IMR-90 (cell line): Measurements from ENCODE around the gene COA6. TPM values are rescaled to one million over a fixed set of nuclear protein-coding genes. Genes with fewer than 3 reads are reported as not detected.

Experiments
- ATAC-seq: fragments of 200-7000 bp; cut with Tn5 transposase; 2 replicates; pipeline ENCODE4 v1.9.1; 2020; ENCODE audit warnings: low read depth, mild to moderate bottlenecking, moderate library complexity
- BruUV-seq: library from RNA; stranded (reverse); fragments of 400-500 nt; replicated peaks from 2 replicates; lab custom pipeline; 2021; lab: Mats Ljungman, UMichigan
- CTCF ChIA-PET: fragments of 300-600 bp; formaldehyde crosslinking; extraction: SDS; loops from one replicate; lab custom pipeline; 2021; ENCODE audit warnings: antibody characterized with exemption; lab: Yijun Ruan, JAX
- POLR2A ChIA-PET: fragments of 300-600 bp; sonication (Branson Sonifier 250); formaldehyde crosslinking; loops from one replicate; lab custom pipeline; 2022; ENCODE audit warnings: antibody characterized with exemption; ENCODE audit not compliant: unreplicated experiment; lab: Charles Lee
- DNase-seq: peaks from one replicate; pipeline ENCODE4 v3.0.0; 2013
- H2AFZ ChIP-seq: replicated peaks from 2 replicates; pipeline ENCODE3; 2013; ENCODE audit warnings: low read length, mild to moderate bottlenecking; ENCODE audit not compliant: poor library complexity
- H2AK5ac ChIP-seq: 2 replicates; pipeline ENCODE4 v1.6.1; 2013; ENCODE audit warnings: low read depth, low read length, inconsistent platforms
- H2AK9ac ChIP-seq: replicated peaks from 2 replicates; pipeline ENCODE3; 2013; ENCODE audit warnings: mild to moderate bottlenecking, low read depth, low read length, moderate library complexity; ENCODE audit not compliant: poor library complexity
- H2BK120ac ChIP-seq: 2 replicates; pipeline ENCODE4 v1.6.1; 2013; ENCODE audit warnings: low read depth, low read length, inconsistent platforms
- H2BK15ac ChIP-seq: 3 replicates; pipeline ENCODE4 v1.6.1; 2013; ENCODE audit warnings: low read depth, low read length, inconsistent platforms
- H2BK20ac ChIP-seq: 2 replicates; pipeline ENCODE4 v1.6.1; 2013; ENCODE audit warnings: low read depth, mild to moderate bottlenecking, inconsistent platforms, low read length, moderate library complexity
- H2BK5ac ChIP-seq: 2 replicates; pipeline ENCODE4 v1.6.1; 2013; ENCODE audit warnings: mild to moderate bottlenecking, low read depth, low read length, inconsistent platforms; ENCODE audit not compliant: poor library complexity, severe bottlenecking
- H3K14ac ChIP-seq: replicated peaks from 2 replicates; pipeline ENCODE4 v1.6.1; 2013; ENCODE audit warnings: low read depth, low read length, inconsistent platforms
- H3K18ac ChIP-seq: 2 replicates; pipeline ENCODE4 v1.6.1; 2013; ENCODE audit warnings: low read depth, low read length, control low read depth
- H3K23ac ChIP-seq: 2 replicates; pipeline ENCODE4 v1.6.1; 2013; ENCODE audit warnings: low read depth, low read length, inconsistent platforms
- H3K27ac ChIP-seq: 2 replicates; pipeline ENCODE4 v1.5.1; 2013; ENCODE audit warnings: mild to moderate bottlenecking, control low read depth, low read length; ENCODE audit not compliant: insufficient read depth
- H3K27me3 ChIP-seq: 2 replicates; pipeline ENCODE4 v1.6.1; 2013; ENCODE audit warnings: low read length; ENCODE audit not compliant: control insufficient read depth, insufficient read depth
- H3K36me3 ChIP-seq: 2 replicates; pipeline ENCODE4 v1.6.1; 2013; ENCODE audit warnings: low read length, mixed read lengths; ENCODE audit not compliant: control insufficient read depth, insufficient read depth
- H3K4ac ChIP-seq: 2 replicates; pipeline ENCODE4 v1.6.1; 2013; ENCODE audit warnings: low read depth, low read length, inconsistent platforms
- H3K4me1 ChIP-seq: 2 replicates; pipeline ENCODE4 v1.6.1; 2013; ENCODE audit warnings: low read length, mixed read lengths; ENCODE audit not compliant: control insufficient read depth, insufficient read depth
- H3K4me2 ChIP-seq: 2 replicates; pipeline ENCODE4 v1.6.1; 2013; ENCODE audit warnings: low read depth, mild to moderate bottlenecking, control low read depth, low read length, moderate library complexity
- H3K4me3 ChIP-seq: 2 replicates; pipeline ENCODE4 v1.5.1; 2013; ENCODE audit warnings: low read depth, mild to moderate bottlenecking, control low read depth, low read length, moderate library complexity; ENCODE audit not compliant: insufficient read depth
- H3K56ac ChIP-seq: 2 replicates; pipeline ENCODE4 v1.6.1; 2013; ENCODE audit warnings: low read length, inconsistent platforms; ENCODE audit not compliant: insufficient read depth; ENCODE audit errors: extremely low read depth
- H3K79me1 ChIP-seq, 2 experiments: 2 replicates each; pipeline ENCODE4 v1.6.1; 2013; ENCODE audit warnings: low read length in 2 of 2, inconsistent platforms in 1 of 2, low read depth in 1 of 2
- H3K9ac ChIP-seq: 2 replicates; pipeline ENCODE4 v1.6.1; 2013; ENCODE audit warnings: low read depth, low read length, control low read depth
- H3K9me1 ChIP-seq: 2 replicates; pipeline ENCODE4 v1.6.1; 2013; ENCODE audit warnings: low read length, inconsistent platforms; ENCODE audit not compliant: insufficient read depth
- H3K9me3 ChIP-seq: 2 replicates; pipeline ENCODE4 v1.6.1; 2013; ENCODE audit warnings: low read length; ENCODE audit not compliant: control insufficient read depth, insufficient read depth
- H4K20me1 ChIP-seq: 2 replicates; pipeline ENCODE4 v1.6.1; 2013; ENCODE audit warnings: low read length, inconsistent platforms; ENCODE audit not compliant: insufficient read depth
- H4K5ac ChIP-seq: 2 replicates; pipeline ENCODE4 v1.6.1; 2013; ENCODE audit warnings: mild to moderate bottlenecking, low read depth, low read length, control low read depth
- H4K8ac ChIP-seq, 2 experiments: 2 replicates each; pipeline ENCODE4 v1.6.1; 2013; ENCODE audit warnings: low read depth in 2 of 2, low read length in 2 of 2, control low read depth in 1 of 2, inconsistent platforms in 1 of 2
- H4K91ac ChIP-seq: 2 replicates; pipeline ENCODE4 v1.6.1; 2013; ENCODE audit warnings: low read depth, low read length, inconsistent platforms; ENCODE audit not compliant: insufficient read depth
- BHLHE40 ChIP-seq: fragments of 150-350 bp; IDR thresholded peaks from 2 replicates; pipeline ENCODE4 v1.6.1; 2016; ENCODE audit warnings: mild to moderate bottlenecking, low read depth, low read length
- FOS ChIP-seq: fragments of 150-350 bp; IDR thresholded peaks from 2 replicates; pipeline ENCODE4 v1.6.1; 2016; ENCODE audit warnings: low read depth, low read length
- MAFK ChIP-seq: IDR thresholded peaks from 2 replicates; pipeline ENCODE4 v1.6.1; 2012; ENCODE audit warnings: low read depth, low read length, improper control_type of control experiment
- MAZ ChIP-seq: IDR thresholded peaks from 2 replicates; pipeline ENCODE4 v1.6.1; 2012; ENCODE audit warnings: low read depth, mild to moderate bottlenecking, low read length, improper control_type of control experiment, moderate library complexity, borderline replicate concordance
- MXI1 ChIP-seq: IDR thresholded peaks from 2 replicates; pipeline ENCODE4 v1.6.1; 2012; ENCODE audit warnings: low read depth, mild to moderate bottlenecking, low read length, moderate library complexity, borderline replicate concordance
- RAD21 ChIP-seq: IDR thresholded peaks from 2 replicates; pipeline ENCODE4 v1.6.1; 2012; ENCODE audit warnings: low read length, improper control_type of control experiment
- RFX5 ChIP-seq: IDR thresholded peaks from 2 replicates; pipeline ENCODE4 v1.8.0; 2012; ENCODE audit warnings: low read depth, mild to moderate bottlenecking, low read length, moderate library complexity
- WGBS, 2 experiments: methylation state at CpG; one replicate each; pipeline versions ENCODE4 v1.1.5 to v1.1.7; 2013; ENCODE audit warnings: missing lambda C conversion rate in 2 of 2; ENCODE audit not compliant: insufficient read length in 1 of 2; ENCODE audit errors: extremely low coverage in 2 of 2; 5-methylcytosine and 5-hydroxymethylcytosine counted together
- dilution Hi-C: fragments of 300-500 bp; cut with HindIII; formaldehyde crosslinking; loops from one replicate; pipeline ENCODE4 v1.14.3; 2018; ENCODE audit warnings: low sequenced_read_pairs; ENCODE audit not compliant: unreplicated experiment
- in situ Hi-C: fragments of 300-500 bp; cut with MboI; formaldehyde crosslinking; loops from 3 replicates; pipeline ENCODE4 v1.14.3; 2019; ENCODE audit warnings: low sequenced_read_pairs, inconsistent platforms, mixed read lengths
- intact Hi-C: fragments of 100-400 bp; cut with micrococcal nuclease; formaldehyde crosslinking; loops from 2 replicates; pipeline ENCODE4 v1.10.0; 2022
- polyA plus RNA-seq, 3 experiments: library from polyadenylated mRNA; depleted of rRNA; stranded (reverse); fragments of >200 nt; gene quantifications; 2 replicates each; pipeline ENCODE4 v1.2.3, GENCODE V29; 2012; ENCODE audit warnings: low replicate concordance in 1 of 3
- total RNA-seq: library from RNA; depleted of rRNA; stranded (reverse); fragments of >200 nt; gene quantifications from 2 replicates; pipeline ENCODE4 v1.2.3, GENCODE V29; 2012
- TF ChIP-seq, protein P1 (sequence below): fragments of 150-350 bp; IDR thresholded peaks from 2 replicates; pipeline ENCODE4 v1.6.1; 2016; ENCODE audit warnings: low read depth, mild to moderate bottlenecking, low read length, moderate library complexity, borderline replicate concordance
- TF ChIP-seq, protein P2 (sequence below): fragments of 150-350 bp; IDR thresholded peaks from 2 replicates; pipeline ENCODE4 v1.6.1; 2017; ENCODE audit warnings: mild to moderate bottlenecking, antibody characterized with exemption, low read length, low read depth

The COA6 gene
- total and polyA plus RNA-seq, 2 of the 4 experiments (the other 2 are of a cell fraction) = 6.8 to 14.3 TPM

DNA sequence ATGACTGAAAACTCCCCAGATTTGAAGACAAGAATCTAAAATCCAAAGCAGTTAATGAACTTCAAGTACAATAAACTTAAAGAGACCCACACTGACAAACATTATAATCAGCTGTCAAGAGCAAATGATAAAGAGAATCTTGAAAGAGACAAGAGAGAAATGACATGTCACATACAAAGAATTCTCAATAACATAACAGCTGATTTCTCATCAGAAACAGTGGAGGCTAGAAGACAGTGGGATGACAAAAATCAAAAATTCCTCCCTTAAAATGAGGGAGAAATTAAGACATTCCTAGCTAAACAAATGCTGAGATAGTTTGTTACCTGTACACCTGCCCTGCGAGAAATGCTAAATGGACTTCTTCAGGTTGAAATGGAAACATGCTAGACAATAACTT lies 36.0 kb upstream of the COA6 start:
- ATAC-seq (no peak), DNase-seq (no peak)
- H3K79me1 ChIP-seq = no peaks in the 10 kb centered on the region
- no peak overlapping the region for H3K23ac ChIP-seq
- in situ Hi-C loops (no loop called here), dilution Hi-C loops (no loop called here), intact Hi-C loops (no loop called here)
- no peak overlapping the region for H4K8ac ChIP-seq
- no peak overlapping the region for H4K5ac ChIP-seq
- H3K9ac ChIP-seq = no peak overlapping the region
- no peak overlapping the region for H3K4me3 ChIP-seq
- H2AFZ ChIP-seq = no peak overlapping the region
- no peak overlapping the region for H3K4me2 ChIP-seq
- H3K9me1 ChIP-seq = no peaks in the 10 kb centered on the region
- H4K20me1 ChIP-seq = no peaks in the 10 kb centered on the region
- peaks cover 3% of the 10 kb centered on the region; the same call in 1 of the 2 replicates for H3K9me3 ChIP-seq
- H2BK120ac ChIP-seq = no peak overlapping the region
- H3K36me3 ChIP-seq = no peaks in the 10 kb centered on the region
- H3K4ac ChIP-seq = no peak overlapping the region
- TF ChIP-seq MAFK = no peak
- no peak for TF ChIP-seq BHLHE40
- TF ChIP-seq MXI1 = no peak
- TF ChIP-seq, protein P1, sequence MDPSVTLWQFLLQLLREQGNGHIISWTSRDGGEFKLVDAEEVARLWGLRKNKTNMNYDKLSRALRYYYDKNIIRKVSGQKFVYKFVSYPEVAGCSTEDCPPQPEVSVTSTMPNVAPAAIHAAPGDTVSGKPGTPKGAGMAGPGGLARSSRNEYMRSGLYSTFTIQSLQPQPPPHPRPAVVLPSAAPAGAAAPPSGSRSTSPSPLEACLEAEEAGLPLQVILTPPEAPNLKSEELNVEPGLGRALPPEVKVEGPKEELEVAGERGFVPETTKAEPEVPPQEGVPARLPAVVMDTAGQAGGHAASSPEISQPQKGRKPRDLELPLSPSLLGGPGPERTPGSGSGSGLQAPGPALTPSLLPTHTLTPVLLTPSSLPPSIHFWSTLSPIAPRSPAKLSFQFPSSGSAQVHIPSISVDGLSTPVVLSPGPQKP = no peak
- TF ChIP-seq RAD21 = no peak
- no peak for TF ChIP-seq FOS
- TF ChIP-seq, protein P2, sequence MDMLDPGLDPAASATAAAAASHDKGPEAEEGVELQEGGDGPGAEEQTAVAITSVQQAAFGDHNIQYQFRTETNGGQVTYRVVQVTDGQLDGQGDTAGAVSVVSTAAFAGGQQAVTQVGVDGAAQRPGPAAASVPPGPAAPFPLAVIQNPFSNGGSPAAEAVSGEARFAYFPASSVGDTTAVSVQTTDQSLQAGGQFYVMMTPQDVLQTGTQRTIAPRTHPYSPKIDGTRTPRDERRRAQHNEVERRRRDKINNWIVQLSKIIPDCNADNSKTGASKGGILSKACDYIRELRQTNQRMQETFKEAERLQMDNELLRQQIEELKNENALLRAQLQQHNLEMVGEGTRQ = no peak
- no peak for TF ChIP-seq RFX5
- TF ChIP-seq MAZ = no peak
- no peaks in the 10 kb centered on the region for H3K27me3 ChIP-seq
- H3K4me1 ChIP-seq = no peaks in the 10 kb centered on the region
- H2AK5ac ChIP-seq = no peak overlapping the region
- no peak overlapping the region for H2BK5ac ChIP-seq
- no peak overlapping the region for H3K27ac ChIP-seq
- no peak overlapping the region for H3K18ac ChIP-seq
- WGBS, 2 experiments = no CpG with 5 or more reads among the region's 1 CpG
- H2BK20ac ChIP-seq = no peak overlapping the region
- no peak overlapping the region for H2AK9ac ChIP-seq
- H2BK15ac ChIP-seq = no peak overlapping the region
- H3K56ac ChIP-seq = no peak overlapping the region
- no peak overlapping the region for H4K91ac ChIP-seq
- no peak overlapping the region for H3K14ac ChIP-seq
- ChIA-PET CTCF (interaction anchor here (0.7 to 1.1 kb wide), 2 partner anchors 9 to 27 kb away, joined by 3 to 5 read pairs; no protein-coding TSS in a partner anchor), POLR2A (no interaction called here)
- no TSS peak for BruUV-seq
